A549 treated with AZD2906 at 1 μM for 4 hours (cell line): ENCODE results near the gene DHX30. TPM values are rescaled to one million over a fixed set of nuclear protein-coding genes. Genes with fewer than 3 reads are reported as not detected.

Source experiments
- total RNA-seq: library from RNA; stranded (reverse); fragments of 200-300 nt; extraction: Qiagen RNA extraction; gene quantifications from 5 replicates; pipeline ENCODE4 v1.2.3, GENCODE V29; 2022

Gene DHX30, protein sequence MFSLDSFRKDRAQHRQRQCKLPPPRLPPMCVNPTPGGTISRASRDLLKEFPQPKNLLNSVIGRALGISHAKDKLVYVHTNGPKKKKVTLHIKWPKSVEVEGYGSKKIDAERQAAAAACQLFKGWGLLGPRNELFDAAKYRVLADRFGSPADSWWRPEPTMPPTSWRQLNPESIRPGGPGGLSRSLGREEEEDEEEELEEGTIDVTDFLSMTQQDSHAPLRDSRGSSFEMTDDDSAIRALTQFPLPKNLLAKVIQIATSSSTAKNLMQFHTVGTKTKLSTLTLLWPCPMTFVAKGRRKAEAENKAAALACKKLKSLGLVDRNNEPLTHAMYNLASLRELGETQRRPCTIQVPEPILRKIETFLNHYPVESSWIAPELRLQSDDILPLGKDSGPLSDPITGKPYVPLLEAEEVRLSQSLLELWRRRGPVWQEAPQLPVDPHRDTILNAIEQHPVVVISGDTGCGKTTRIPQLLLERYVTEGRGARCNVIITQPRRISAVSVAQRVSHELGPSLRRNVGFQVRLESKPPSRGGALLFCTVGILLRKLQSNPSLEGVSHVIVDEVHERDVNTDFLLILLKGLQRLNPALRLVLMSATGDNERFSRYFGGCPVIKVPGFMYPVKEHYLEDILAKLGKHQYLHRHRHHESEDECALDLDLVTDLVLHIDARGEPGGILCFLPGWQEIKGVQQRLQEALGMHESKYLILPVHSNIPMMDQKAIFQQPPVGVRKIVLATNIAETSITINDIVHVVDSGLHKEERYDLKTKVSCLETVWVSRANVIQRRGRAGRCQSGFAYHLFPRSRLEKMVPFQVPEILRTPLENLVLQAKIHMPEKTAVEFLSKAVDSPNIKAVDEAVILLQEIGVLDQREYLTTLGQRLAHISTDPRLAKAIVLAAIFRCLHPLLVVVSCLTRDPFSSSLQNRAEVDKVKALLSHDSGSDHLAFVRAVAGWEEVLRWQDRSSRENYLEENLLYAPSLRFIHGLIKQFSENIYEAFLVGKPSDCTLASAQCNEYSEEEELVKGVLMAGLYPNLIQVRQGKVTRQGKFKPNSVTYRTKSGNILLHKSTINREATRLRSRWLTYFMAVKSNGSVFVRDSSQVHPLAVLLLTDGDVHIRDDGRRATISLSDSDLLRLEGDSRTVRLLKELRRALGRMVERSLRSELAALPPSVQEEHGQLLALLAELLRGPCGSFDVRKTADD
- total RNA-seq = 39.8 to 44.9 TPM (median 43.8 TPM) in 5 replicates

DNA sequence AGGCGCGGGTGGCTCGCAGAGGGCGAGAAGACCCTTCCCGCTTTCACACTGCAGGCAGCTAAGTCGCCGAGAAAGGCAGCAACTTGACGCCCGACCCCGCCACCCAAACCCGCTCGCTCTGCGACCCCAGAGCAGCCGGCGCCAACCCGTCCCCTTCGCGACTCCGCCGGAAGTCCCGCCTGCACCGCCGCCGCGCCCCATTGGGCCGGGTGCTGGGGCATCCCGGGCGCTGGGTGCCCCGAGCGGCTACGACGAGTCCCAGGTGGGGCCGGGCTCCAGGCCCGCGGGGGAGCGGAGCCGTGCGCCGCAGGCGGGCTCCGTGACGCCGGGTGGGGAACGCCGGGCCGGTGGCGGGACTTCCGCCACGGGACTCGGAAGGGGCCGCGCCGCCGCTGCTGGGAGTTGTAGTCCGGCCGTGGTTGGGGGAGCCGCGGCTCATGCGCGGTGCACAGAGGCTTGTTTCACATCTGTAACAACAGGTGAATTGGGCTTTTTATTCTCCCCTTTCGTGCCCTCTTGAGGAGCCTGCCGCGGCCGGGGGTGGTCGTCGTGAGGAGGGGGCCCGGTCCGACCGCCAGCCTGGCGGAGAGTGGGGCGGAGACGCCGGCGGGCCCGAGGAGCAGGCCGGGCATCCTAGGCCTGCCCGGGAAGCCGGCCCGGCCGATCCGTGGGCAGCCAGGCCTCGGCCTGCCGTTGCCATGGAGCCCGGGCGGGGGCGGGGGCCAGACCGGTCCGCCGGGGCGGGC lies at the start of gene DHX30:
DHX30 (plus strand) TSS at position 405 of the 746 bp plus-strand sequence. CDS start 7,546 bp downstream, outside the sequence.

GRCh38 chr3:47781685-47782445 lies 21.1 kb upstream of the DHX30 start, which contains the start of gene SMARCC1:
Gene SMARCC1, minus strand, starts transcription at chr3:47781893. Its CDS starts 96 bp downstream, at chr3:47781797.

Other genes with a start within 250 kb of the DHX30 start
- 0.80 to 1.1 TPM (median 0.95 TPM) in 5 replicates for gene CSPG5, start 224.3 kb upstream of the DHX30 start, total RNA-seq
- 21.2 to 28.8 TPM (median 23.5 TPM) in 5 replicates for gene SMARCC1, start 21.2 kb upstream of the DHX30 start, total RNA-seq
- 94.3 to 104 TPM (median 102 TPM) in 5 replicates for gene MAP4, start 213.3 kb downstream of the DHX30 start, total RNA-seq